Common myeloid progenitor, CD34-positive (primary cell): ENCODE measurements around the gene KLHL5.

ENCODE experiments used
- CTCF ChIA-PET: fragments of 350-600 bp; sonication (Branson Sonifier 250); formaldehyde crosslinking; loops from one replicate; lab custom pipeline; 2021; ENCODE audit warnings: antibody characterized with exemption; lab: Charles Lee
- POLR2A ChIA-PET: fragments of 350-600 bp; sonication (Branson Sonifier 250); formaldehyde crosslinking; loops from one replicate; lab custom pipeline; 2021; ENCODE audit warnings: antibody characterized with exemption; lab: Charles Lee
- DNase-seq, 3 donors: peaks; one replicate each; pipeline versions ENCODE4 v3.0.0 to v3.0.0-alpha.2; 2013
- H3K27ac ChIP-seq, 2 experiments: 1 replicate in 1 of 2; 2 replicates in 1 of 2; pipeline ENCODE4 v1.7.0; 2013; ENCODE audit warnings: inconsistent platforms in 2 of 2, low read length in 2 of 2, mild to moderate bottlenecking in 2 of 2, low read depth in 1 of 2, moderate library complexity in 1 of 2; ENCODE audit not compliant: severe bottlenecking in 2 of 2, insufficient read depth in 1 of 2, poor library complexity in 1 of 2
- H3K27me3 ChIP-seq, 5 experiments: replicated peaks in 2 of 5; 1 replicate in 3 of 5; 2 replicates in 2 of 5; pipeline versions ENCODE4 v1.6.1 to v1.7.0; 2013; ENCODE audit warnings: low read length in 4 of 5, mild to moderate bottlenecking in 2 of 5, moderate library complexity in 2 of 5, inconsistent platforms in 1 of 5; ENCODE audit not compliant: insufficient read depth in 5 of 5, control insufficient read depth in 4 of 5
- H3K36me3 ChIP-seq, 4 experiments: 1 replicate in 2 of 4; 2 replicates in 2 of 4; pipeline versions ENCODE4 v1.6.1 to v1.7.0; 2013; ENCODE audit warnings: low read length in 3 of 4, control low read depth in 1 of 4, mild to moderate bottlenecking in 1 of 4; ENCODE audit not compliant: control insufficient read depth in 4 of 4, insufficient read depth in 4 of 4
- H3K4me1 ChIP-seq, 4 experiments: 1 replicate in 3 of 4; 2 replicates in 1 of 4; pipeline versions ENCODE4 v1.6.1 to v1.7.1; 2013; ENCODE audit warnings: low read length in 3 of 4, mild to moderate bottlenecking in 3 of 4, control low read depth in 1 of 4, inconsistent platforms in 1 of 4, moderate library complexity in 1 of 4; ENCODE audit not compliant: control insufficient read depth in 4 of 4, insufficient read depth in 4 of 4; ENCODE audit errors: control extremely low read depth in 1 of 4
- H3K4me3 ChIP-seq, 7 experiments: 1 replicate in 4 of 7; 2 replicates in 3 of 7; pipeline versions ENCODE4 v1.5.1 to v1.7.0; 2013; ENCODE audit warnings: mild to moderate bottlenecking in 7 of 7, low read length in 6 of 7, moderate library complexity in 6 of 7, inconsistent platforms in 2 of 7, low read depth in 2 of 7, control low read depth in 1 of 7; ENCODE audit not compliant: insufficient read depth in 4 of 7, control insufficient read depth in 1 of 7; ENCODE audit errors: extremely low read depth in 1 of 7
- H3K9me3 ChIP-seq, 5 experiments: 1 replicate in 4 of 5; 2 replicates in 1 of 5; pipeline versions ENCODE4 v1.6.1 to v1.7.1; 2013; ENCODE audit warnings: low read length in 4 of 5, mild to moderate bottlenecking in 2 of 5, inconsistent platforms in 1 of 5, low read depth in 1 of 5, moderate library complexity in 1 of 5; ENCODE audit not compliant: control insufficient read depth in 4 of 5, insufficient read depth in 2 of 5; ENCODE audit errors: control extremely low read depth in 1 of 5
- WGBS: methylation state at CpG from one replicate; pipeline ENCODE4 v1.1.5; 2013; ENCODE audit not compliant: insufficient coverage; 5-methylcytosine and 5-hydroxymethylcytosine counted together

The KLHL5 gene

GRCh38 chr4:39047681-39048080 is 14.4 kb upstream of the KLHL5 start:
- CTCF ChIA-PET: interaction anchor here (2.4 kb wide), 1 partner anchor 11 kb away, joined by 6 read pairs; no protein-coding TSS in a partner anchor

GRCh38 chr4:39048311-39048710 is 13.7 kb upstream of the KLHL5 start:
- CTCF ChIA-PET: interaction anchor here (2.4 kb wide), 1 partner anchor 10 kb away, joined by 6 read pairs; no protein-coding TSS in a partner anchor
- DNase-seq: peak in 2 of 3 donors; percentile 46 to 58
- peaks cover 0 to 2% (median 0%) of the 10 kb centered on the region in 4 experiments for H3K36me3 ChIP-seq
- 0% methylated on average over 1 of the region's 1 CpG for WGBS
- H3K27ac ChIP-seq: no peak overlapping the region
- peaks cover 9 to 37% (median 29%) of the 10 kb centered on the region in 4 experiments for H3K4me1 ChIP-seq
- no peaks in the 10 kb centered on the region for H3K9me3 ChIP-seq
- POLR2A ChIA-PET: interaction anchor here (0.6 kb wide), 1 partner anchor 18 kb away, joined by 4 read pairs; no protein-coding TSS in a partner anchor
- no peaks in the 10 kb centered on the region for H3K27me3 ChIP-seq
- H3K4me3 ChIP-seq: peak overlapping the region in 2 of 7 experiments; percentile 6 to 21

More at GRCh38 chr4:39047681-39048080, 14.4 kb upstream of the KLHL5 start:
- Histone ChIP-seq H3K27me3 (no peaks in the 10 kb centered on the region), H3K4me1 (peaks cover 11 to 41% (median 34%) of the 10 kb centered on the region in 4 experiments), H3K36me3 (peaks cover 0 to 2% (median 0%) of the 10 kb centered on the region in 4 experiments), H3K9me3 (no peaks in the 10 kb centered on the region), H3K4me3 (no peak overlapping the region), H3K27ac (no peak overlapping the region)
- no peak for DNase-seq
- no CpG with 5 or more reads among the region's 2 CpGs for WGBS
- POLR2A ChIA-PET: no interaction called here

GRCh38 chr4:39050590-39050989 is 11.4 kb upstream of the KLHL5 start:
- WGBS: no CpG with 5 or more reads among the region's 2 CpGs
- Histone ChIP-seq H3K4me1 (peaks cover 0 to 28% (median 20%) of the 10 kb centered on the region in 4 experiments), H3K27ac (no peak overlapping the region), H3K4me3 (no peak overlapping the region), H3K9me3 (no peaks in the 10 kb centered on the region), H3K27me3 (no peaks in the 10 kb centered on the region), H3K36me3 (peaks cover 0 to 2% (median 0%) of the 10 kb centered on the region in 4 experiments)
- no peak for DNase-seq
- POLR2A ChIA-PET: interaction anchor here (0.9 kb wide), 1 partner anchor 52 kb away, joined by 3 read pairs; no protein-coding TSS in a partner anchor
- CTCF ChIA-PET: interaction anchor here (0.6 to 1.9 kb wide), 4 partner anchors 20 to 146 kb away, joined by 3 to 6 read pairs (median 4); no protein-coding TSS in a partner anchor

- H3K36me3 ChIP-seq: peaks cover 0 to 2% (median 0%) of the 10 kb centered on the region in 4 experiments
- ChIA-PET CTCF (interaction anchor here (1.0 to 1.9 kb wide), 4 partner anchors 19 to 148 kb away, joined by 3 to 6 read pairs (median 4); no protein-coding TSS in a partner anchor), POLR2A (interaction anchor here (0.9 kb wide), 1 partner anchor 53 kb away, joined by 3 read pairs; no protein-coding TSS in a partner anchor)
- H3K4me1 ChIP-seq: peaks cover 0 to 19% (median 13%) of the 10 kb centered on the region in 4 experiments
- H3K9me3 ChIP-seq: no peaks in the 10 kb centered on the region
- no peak overlapping the region for H3K27ac ChIP-seq
- 100% methylated on average over 1 of the region's 1 CpG for whole genome bisulfite sequencing
- no peak for DNase-seq
- no peaks in the 10 kb centered on the region for H3K27me3 ChIP-seq
- H3K4me3 ChIP-seq: no peak overlapping the region
These were observed 10.5 kb upstream of the KLHL5 start for GRCh38 chr4:39051492-39051891.

GRCh38 chr4:39053983-39054382 is 8.0 kb upstream of the KLHL5 start:
- WGBS: no CpG with 5 or more reads among the region's 4 CpGs
- ChIA-PET CTCF (interaction anchor here (1.0 to 2.0 kb wide), 4 partner anchors 9 to 80 kb away, joined by 3 to 8 read pairs (median 4); no protein-coding TSS in a partner anchor), POLR2A (interaction anchor here (0.6 kb wide), 1 partner anchor 1285 kb away, joined by 3 read pairs; no protein-coding TSS in a partner anchor)
- H3K4me1 ChIP-seq: peaks cover 0 to 3% (median 1%) of the 10 kb centered on the region in 4 experiments
- DNase-seq: peak in 1 of 3 donors; percentile 9
- no peaks in the 10 kb centered on the region for H3K27me3 ChIP-seq
- H3K27ac ChIP-seq: no peak overlapping the region
- H3K9me3 ChIP-seq: no peaks in the 10 kb centered on the region
- H3K4me3 ChIP-seq: no peak overlapping the region
- peaks cover 0 to 1% (median 0%) of the 10 kb centered on the region in 4 experiments for H3K36me3 ChIP-seq

- Histone ChIP-seq H3K4me3 (no peak overlapping the region), H3K27me3 (no peaks in the 10 kb centered on the region), H3K9me3 (no peaks in the 10 kb centered on the region), H3K36me3 (no peaks in the 10 kb centered on the region), H3K4me1 (peaks cover 0 to 2% (median under 1%) of the 10 kb centered on the region in 4 experiments), H3K27ac (no peak overlapping the region)
- WGBS: 87% methylated on average over 2 of the region's 3 CpGs
- ChIA-PET POLR2A (no interaction called here), CTCF (interaction anchor here (1.5 to 2.0 kb wide), 3 partner anchors 9 to 79 kb away, joined by 3 to 8 read pairs (median 4); no protein-coding TSS in a partner anchor)
- peak in 1 of 3 donors; percentile 17 for DNase-seq
These were observed 7.5 kb upstream of the KLHL5 start for GRCh38 chr4:39054497-39054896.

- CTCF ChIA-PET: no interaction called here
These were observed 6.0 kb upstream of the KLHL5 start for GRCh38 chr4:39056023-39056422.

More at GRCh38 chr4:39056023-39056422, 6.0 kb upstream of the KLHL5 start:
- POLR2A ChIA-PET: no interaction called here
- no peak for DNase-seq
- Histone ChIP-seq H3K4me1 (peaks cover 0 to 2% (median under 1%) of the 10 kb centered on the region in 4 experiments), H3K4me3 (no peak overlapping the region), H3K27ac (no peak overlapping the region), H3K9me3 (no peaks in the 10 kb centered on the region), H3K27me3 (no peaks in the 10 kb centered on the region), H3K36me3 (no peaks in the 10 kb centered on the region)
- WGBS: 100% methylated on average over 2 of the region's 5 CpGs
